DOHH2 (cell line): ENCODE data around the gene ABCF2.

Experiments used
- CTCF ChIP-seq: fragments of 200-600 bp; sonication (generic); IDR thresholded peaks from one replicate; pipeline ENCODE4 v1.5.1; 2014; ENCODE audit warnings: antibody characterized with exemption, mild to moderate bottlenecking, low read depth, low read length; ENCODE audit not compliant: poor library complexity, severe bottlenecking
- EZH2phosphoT487 ChIP-seq: fragments of 200-600 bp; sonication (generic); IDR thresholded peaks from 2 replicates; pipeline ENCODE4 v1.6.1; 2017; ENCODE audit warnings: borderline replicate concordance, mild to moderate bottlenecking, antibody characterized with exemption, low read length, moderate library complexity, mixed read lengths

DNA sequence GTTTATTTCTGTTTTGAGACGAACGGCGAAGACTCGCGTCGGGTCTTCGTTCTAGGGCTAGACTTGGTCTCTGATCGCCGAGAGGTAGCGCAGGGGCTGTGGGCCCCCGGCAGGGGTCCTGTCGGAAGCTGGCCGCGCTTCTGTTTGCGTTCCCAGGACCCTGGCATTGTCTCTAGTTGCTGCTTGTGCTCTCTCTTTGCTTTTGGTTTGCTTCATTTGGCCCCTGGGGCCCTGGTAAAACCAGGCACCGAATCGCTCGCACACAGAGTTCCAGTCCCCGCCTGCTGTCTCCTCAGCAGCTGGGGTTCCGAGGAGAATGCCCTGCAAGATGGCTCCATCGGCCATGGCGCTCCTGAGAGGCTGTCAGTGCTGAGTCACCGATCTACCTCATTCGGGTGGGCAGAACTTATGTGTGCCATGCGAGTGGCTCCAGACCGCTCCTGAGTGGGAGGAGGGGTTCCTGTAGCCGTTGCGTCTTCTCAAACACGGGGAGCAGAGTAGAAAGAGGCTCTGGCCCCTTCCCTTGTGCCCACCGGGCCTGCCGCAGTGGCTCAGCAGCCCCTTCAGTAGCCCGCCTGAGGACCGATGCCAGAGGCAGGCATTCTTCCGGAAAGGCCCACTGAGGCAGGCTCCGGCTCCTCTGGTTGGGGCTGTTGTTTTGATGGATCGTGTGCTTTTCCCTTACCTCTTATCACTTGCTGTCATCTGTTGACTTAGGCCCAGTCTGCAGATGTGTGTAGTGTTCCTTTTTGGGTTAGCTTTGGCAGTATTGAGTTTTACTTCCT lies 6.1 kb upstream of the ABCF2 start:
- no peak for TF ChIP-seq CTCF
- no peak for TF ChIP-seq EZH2phosphoT487
